Fibroblast of skin of right quadriceps (primary cell): ENCODE results near the gene POLR3B.
"Not testable (repeated sequence)": the region's sequence is repeated elsewhere in the genome, so short reads cannot be mapped to it uniquely, and the experiment has no call there.

ENCODE experiments used
- DNase-seq: peaks from one replicate; pipeline ENCODE4 v3.0.0-alpha.2; 2013

The POLR3B gene

GRCh38 chr12:106417926-106418910 lies 60.7 kb downstream of the POLR3B start:
- peak; percentile 75 for DNase-seq

GRCh38 chr12:106418970-106419369 lies 61.4 kb downstream of the POLR3B start:
- DNase-seq: no peak

GRCh38 chr12:106423291-106423690 lies 65.7 kb downstream of the POLR3B start:
- no peak for DNase-seq

- no peak for DNase-seq
Observed at GRCh38 chr12:106425061-106425702, 67.6 kb downstream of the POLR3B start.

- DNase-seq: no peak
Observed at GRCh38 chr12:106427917-106428316, 70.4 kb downstream of the POLR3B start.

GRCh38 chr12:106428384-106428783 lies 70.8 kb downstream of the POLR3B start:
- DNase-seq: no peak

- DNase-seq: no peak
Observed at GRCh38 chr12:106429043-106429552, 71.5 kb downstream of the POLR3B start.

- no peak for DNase-seq
Observed at GRCh38 chr12:106429636-106430035, 72.1 kb downstream of the POLR3B start.

- no peak for DNase-seq
Observed at GRCh38 chr12:106431839-106432411, 74.4 kb downstream of the POLR3B start.

GRCh38 chr12:106433055-106433454 lies 75.5 kb downstream of the POLR3B start:
- DNase-seq: no peak

GRCh38 chr12:106434526-106434925 lies 77.0 kb downstream of the POLR3B start:
- no peak for DNase-seq

GRCh38 chr12:106436164-106436563 lies 78.6 kb downstream of the POLR3B start:
- DNase-seq: no peak

GRCh38 chr12:106442575-106442974 lies 85.0 kb downstream of the POLR3B start:
- DNase-seq: no peak

GRCh38 chr12:106445053-106445452 lies 87.5 kb downstream of the POLR3B start:
- no peak for DNase-seq

GRCh38 chr12:106445959-106446358 lies 88.4 kb downstream of the POLR3B start:
- DNase-seq: no peak

GRCh38 chr12:106446419-106447092 lies 89.0 kb downstream of the POLR3B start:
- no peak for DNase-seq

GRCh38 chr12:106452309-106452708 lies 94.8 kb downstream of the POLR3B start:
- no peak for DNase-seq

GRCh38 chr12:106455111-106455510 lies 97.6 kb downstream of the POLR3B start:
- no peak for DNase-seq

- DNase-seq: no peak
Observed at GRCh38 chr12:106459124-106459523, 101.6 kb downstream of the POLR3B start.

- DNase-seq: no peak
Observed at GRCh38 chr12:106459534-106459933, 102.0 kb downstream of the POLR3B start.

- no peak for DNase-seq
Observed at GRCh38 chr12:106461730-106462129, 104.2 kb downstream of the POLR3B start.

- not testable (repeated sequence) for DNase-seq
Observed at GRCh38 chr12:106465605-106466004, 108.1 kb downstream of the POLR3B start.

GRCh38 chr12:106475662-106476061 lies 118.1 kb downstream of the POLR3B start:
- not testable (repeated sequence) for DNase-seq
